Activated effector memory CD4-positive, alpha-beta T cell treated with anti-CD3 and anti-CD28 coated beads, Interleukin-2, amount 50 U/mL, for 16 hours (primary cell): ENCODE data around the gene CCSAP.

ENCODE experiments used
- DNase-seq: peaks from one replicate; pipeline ENCODE4 v3.0.0-alpha.2; 2020

Gene CCSAP

DNA sequence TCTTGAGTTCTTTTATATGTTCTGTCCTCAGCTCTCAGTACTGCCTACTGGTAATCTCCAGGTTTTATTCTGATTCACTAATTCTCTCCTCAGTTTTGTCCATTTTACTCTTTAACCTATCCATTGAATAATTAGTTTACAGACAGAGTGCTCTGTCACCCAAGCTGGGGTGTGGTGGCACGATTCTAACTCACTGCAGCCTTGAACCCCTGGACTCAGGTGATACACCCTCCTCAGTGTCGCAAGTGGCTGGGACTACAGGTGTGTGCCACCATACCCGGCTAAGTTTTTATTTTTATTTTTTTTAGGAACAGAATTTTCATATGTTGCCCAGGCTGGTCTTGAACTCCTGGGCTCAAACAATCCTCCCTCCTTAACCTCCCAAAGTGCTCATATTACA is 58.0 kb downstream of the CCSAP start:
- DNase-seq = no peak

DNA sequence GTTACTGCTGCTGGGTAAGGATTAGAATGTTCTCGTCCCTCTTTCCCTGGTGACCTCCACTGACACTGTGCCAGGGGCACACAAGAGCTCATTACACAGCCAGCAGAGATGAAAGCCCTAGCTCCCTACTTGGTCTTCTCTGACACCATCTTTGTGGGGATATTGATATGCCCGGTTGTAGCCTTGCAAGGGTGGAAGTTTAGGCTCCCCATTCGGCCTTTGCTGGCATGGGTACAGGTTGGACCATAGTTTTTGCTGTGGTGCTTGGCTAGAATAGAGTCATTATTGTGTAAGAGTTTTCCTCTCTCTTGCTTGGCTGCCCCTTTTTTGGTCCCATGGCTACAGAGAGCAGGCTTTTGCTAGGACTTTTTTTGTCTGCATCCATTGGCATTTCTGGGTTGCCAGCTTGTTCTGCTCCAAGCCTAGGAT is 59.6 kb downstream of the CCSAP start:
- DNase-seq = no peak

DNA sequence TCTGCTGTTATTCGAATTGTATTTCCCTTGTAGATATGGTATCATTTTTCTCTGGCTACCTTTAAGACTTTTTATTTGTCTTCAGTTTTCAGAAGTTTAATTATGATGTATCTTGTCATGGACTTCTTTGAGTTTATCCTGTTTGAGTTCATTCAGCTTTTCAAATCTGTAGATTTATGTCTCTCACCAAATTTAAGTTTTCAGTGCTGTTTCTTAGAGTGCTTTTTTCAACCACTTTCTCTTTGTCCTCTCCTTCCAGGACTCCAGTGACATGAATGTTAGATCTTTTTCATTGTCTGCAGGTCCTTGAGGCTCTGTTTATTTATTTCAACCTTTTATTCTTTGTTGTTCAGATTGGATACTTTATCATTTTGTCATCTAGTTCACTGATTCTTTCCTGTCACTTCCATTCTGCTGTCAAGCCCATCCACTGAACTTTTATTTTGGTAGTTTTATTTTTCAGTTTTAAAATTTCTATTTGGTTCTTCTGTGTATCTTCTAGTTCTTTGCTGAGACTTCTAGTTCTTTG is 60.5 kb downstream of the CCSAP start:
- DNase-seq = no peak

DNA sequence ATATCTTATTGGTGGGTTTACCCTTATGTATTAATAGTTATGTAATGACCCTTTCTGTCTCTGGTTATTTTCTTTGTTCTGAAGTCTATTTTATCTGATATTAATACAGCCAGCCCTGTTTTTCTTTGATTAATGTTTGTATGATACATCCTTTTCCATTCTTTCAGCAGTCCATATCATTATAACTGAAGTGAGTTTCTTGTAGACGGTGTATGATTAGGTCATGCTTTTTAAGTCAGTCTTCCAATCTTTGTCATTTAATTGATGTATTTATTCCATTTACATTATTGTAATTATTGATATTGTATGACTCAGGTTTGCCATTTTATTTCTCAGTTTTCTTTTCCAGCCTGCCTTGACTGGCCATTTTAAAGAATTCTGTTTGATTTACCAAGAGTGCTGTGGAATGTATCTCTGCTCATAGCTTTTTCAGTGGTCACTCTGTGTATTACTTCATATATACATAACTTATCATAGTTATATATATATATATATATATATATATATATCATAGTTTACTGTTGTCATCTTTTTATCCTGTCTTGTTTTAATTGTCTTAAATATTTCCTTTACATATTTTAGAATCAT is 61.4 kb downstream of the CCSAP start:
- no peak for DNase-seq

DNA sequence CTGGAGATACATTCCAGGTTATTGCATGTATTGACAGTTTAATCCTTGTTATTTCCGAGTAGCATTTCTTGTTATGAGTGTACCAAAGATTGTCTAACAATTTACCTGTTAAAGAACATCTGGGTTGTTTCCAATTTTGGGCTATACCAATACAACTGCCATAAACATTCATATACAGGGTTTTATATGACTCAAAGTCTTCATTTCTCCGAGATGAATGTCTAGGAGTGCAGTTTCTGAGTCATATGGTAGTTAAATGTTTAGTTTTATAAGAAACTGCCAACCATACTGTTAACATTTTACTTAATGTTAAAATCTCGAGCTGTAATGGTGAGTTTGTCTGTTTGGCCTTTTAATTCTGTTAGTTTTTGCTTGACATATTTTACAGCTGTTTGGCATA is 61.9 kb downstream of the CCSAP start:
- DNase-seq = no peak

DNA sequence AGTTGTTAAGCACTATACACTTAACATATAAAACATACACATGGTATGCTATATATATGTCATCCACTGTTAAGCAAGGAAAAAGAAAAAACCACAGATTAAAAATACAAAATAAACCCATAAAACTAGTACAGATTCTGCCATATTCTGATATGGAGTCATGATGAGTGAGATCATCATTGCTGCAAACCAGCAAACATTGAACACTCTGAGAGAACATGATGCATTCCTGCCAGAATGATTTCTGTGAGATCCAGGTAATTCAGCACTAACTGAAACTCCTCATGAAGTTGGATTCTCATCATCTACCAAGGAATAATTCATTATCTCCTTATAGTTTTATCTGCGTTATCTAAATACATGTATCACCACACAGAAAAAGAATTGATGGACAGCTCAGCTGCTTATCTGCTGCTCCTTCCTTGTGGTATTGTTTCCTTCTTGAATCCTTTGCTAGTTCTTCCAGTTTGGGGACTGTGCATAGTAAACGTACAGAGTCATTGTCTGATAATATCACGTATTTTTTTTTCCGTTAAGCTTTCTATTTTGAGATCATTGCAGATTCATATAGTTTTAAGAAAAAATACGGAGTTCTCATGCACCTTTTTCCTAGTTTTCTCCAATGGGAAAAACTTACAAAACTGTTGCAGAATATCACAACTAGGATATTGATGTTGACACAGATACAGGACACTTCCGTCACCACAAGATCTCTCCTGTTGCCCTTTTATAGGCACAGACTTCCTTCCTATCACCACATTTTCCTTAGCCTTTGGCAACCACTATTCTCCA is 62.6 kb downstream of the CCSAP start:
- no peak for DNase-seq

DNA sequence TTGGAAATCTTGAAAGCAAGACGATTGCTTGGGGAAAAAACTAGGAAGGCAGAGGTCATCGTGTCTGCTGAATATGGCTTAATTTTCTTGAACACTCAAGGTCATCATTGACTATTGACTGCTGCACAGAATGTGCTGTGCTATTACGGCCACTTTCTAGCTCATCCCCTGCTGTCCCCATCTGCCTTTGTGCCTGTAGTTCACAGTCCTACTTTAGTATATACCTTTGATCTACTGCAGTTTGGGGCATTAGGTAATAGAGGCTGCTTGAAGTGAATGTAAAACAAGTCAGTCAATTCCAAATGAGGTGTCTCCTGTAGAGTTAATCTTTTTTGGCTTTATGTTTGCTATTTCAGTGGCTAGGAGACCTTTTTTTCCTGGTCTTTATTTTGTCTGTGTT is 63.6 kb downstream of the CCSAP start:
- no peak for DNase-seq

DNA sequence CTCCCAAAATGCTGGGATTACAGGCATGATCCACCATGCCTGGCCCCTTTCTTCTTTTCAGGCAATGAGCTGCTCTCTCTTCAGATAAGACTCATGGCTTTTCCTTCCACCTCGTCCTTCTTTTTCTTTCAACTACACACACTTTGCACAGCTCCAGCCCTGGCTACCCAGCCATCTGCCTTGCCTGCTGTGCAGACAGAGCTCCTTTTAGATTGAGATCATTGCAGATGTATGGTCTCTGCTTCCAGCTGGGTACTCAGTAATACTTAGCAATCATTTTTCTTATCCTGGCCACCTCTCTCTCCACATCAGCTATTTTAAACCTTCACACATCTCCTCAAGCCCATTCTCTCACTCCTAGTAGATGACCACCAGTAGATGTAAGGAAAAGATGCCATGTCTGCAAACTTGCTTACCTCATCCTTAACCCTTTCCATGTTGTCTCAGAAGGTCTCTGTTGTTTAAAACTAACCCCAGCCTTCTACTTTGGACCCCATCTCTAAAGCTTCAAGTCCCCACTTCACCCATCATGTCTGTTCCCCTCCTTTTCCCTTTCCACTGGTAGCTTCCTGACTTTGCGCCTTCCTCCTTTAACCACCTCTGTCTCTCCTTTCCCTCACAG is 64.6 kb downstream of the CCSAP start:
- no peak for DNase-seq

DNA sequence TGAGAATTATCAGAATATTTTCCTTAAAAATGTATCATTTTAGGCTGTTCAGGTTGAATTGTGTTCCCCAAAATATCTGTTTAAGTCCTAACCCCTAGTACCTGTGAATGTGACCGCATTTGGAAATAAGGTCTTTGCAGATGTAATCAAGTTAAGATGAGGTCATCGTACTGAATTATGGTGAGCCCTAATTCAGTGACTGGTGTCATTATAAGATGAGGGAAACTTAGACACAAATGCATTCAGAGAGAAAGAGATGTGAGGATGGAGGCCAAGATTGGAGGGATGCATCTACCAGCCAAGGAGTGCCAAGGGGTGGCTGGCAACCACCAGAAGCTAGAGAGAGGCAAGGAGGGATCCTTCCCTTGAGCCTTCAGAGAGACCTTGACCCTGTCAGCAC is 67.8 kb downstream of the CCSAP start:
- DNase-seq = no peak

DNA sequence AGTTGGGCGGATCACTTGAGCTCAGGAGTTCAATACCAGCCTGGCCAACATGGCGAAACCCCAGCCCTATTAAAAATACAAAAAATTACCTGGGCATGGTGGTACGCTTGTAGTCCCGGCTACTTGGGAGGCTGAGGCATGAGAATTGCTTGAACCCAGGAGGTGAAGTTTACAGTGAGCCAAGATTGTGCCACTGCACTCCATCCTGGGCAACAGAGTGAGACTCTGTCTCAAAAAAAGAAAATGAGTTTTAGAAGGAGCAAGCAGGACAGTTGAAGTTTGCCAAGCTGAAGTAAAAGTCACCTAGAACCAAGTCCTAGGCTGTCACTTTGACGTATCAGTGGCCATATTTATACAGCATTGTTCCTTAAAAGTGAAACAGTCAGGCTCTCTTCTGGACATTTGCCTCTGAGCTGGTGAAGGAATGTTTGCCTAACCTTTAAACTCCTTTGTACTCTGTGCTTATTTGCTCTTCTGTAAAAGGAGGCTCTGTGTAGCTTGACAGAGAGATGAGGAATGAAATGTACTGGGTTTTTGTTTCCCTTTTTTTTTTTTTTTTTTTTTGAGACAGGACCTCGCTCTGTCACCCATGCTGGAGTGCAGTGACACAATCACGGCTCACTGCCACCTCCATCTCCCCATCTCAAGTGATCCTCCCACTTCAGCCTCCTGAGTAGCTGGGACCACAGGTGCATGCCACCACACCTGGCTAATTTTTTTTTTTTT is 69.2 kb downstream of the CCSAP start:
- no peak for DNase-seq

DNA sequence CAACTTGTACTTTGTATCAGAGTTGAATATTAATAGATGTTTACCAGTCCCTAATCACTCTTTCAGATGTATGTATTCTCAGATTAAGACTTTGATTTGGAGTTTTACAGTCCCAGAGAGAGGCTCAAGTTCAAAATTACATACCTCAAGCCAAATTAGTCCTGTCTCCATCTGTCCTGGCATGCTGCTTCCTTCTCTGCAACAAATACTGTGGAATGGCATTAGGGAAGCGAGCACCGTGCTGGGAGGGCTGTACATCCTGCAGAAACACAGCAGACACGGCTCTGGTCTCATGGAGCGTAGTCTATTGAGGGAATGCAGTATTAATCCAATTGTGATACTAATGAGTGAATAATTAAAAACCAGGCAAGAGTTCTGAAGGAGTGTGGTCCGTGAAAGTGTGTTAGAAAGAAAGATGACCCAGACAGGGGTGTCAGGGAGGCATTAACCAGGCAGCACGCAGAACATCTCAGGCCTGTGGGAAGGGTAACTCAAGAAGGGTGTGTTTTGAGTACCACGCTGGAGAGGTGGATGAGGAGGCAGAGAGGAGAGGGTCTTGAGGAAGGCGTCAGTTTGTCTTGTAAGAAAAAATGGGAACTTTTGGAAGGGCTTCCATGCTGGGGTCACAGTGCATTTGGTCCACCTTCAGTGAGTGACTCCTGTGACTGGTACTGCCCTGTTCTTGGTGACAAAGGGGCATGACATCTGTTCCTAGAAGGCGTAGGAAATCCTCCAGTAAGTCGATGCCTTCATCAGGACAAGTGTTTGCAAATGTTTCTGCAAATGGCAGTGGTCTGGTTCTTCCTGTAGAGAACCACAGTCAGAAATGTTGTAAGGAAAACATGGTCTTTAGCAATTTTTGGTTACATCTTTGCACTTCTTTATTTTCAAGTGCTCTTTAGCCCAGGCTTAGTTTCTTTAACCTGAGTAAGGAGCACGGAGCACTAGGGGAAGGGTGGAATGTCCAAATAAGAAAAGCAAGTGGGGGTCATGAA is 70.4 kb downstream of the CCSAP start:
- DNase-seq = no peak

DNA sequence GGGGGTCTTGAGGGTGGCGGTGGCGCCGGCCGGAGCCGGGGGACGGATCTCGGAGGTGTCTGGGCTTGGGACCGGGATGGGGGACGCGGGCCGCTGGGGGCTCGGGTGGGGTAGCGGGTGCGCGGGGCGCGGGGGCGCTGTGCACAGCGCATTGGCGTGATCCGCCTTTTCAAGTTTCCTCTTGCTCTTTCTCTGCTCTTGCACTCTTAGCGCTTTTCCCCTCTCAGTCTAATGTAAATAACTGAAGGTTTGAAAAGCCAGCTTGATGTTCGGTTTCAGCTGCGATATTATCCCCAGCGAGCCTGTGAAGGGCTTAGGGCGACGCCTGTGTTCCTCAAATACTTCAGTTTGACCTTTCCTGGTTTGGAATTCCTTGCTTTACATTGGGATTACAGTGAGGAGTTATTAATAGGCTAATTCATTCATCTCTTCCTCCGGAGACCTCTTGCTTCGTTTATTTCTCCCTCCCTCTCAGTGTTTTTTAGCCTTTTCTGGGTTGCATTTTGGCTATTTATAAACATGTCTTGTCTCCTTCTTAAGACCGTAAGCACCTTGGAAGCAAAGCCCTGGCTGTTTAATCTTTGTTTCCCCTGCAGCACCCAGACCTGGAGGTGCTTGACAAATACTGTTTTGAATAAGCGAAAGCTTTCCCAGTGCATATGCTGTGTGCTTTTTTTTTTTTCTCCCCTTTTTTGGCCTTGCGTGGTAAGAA is 71.2 kb downstream of the CCSAP start:
- DNase-seq = peak; percentile 79
